CD4-positive, alpha-beta T cell (primary cell): ENCODE measurements around the gene ARHGAP15. TPM values are rescaled to one million over a fixed set of nuclear protein-coding genes. Genes with fewer than 3 reads are reported as not detected.

Experiments
- ATAC-seq: fragments of 200-7000 bp; cut with Tn5 transposase; one replicate; pipeline ENCODE4 v1.10.0; 2022; ENCODE audit warnings: mild to moderate bottlenecking; ENCODE audit not compliant: poor library complexity
- CTCF ChIA-PET: fragments of 350-600 bp; sonication (Branson Sonifier 250); formaldehyde crosslinking; loops from one replicate; lab custom pipeline; 2021; ENCODE audit warnings: antibody characterized with exemption, inconsistent platforms; lab: Charles Lee
- POLR2A ChIA-PET: fragments of 350-600 bp; sonication (Branson Sonifier 250); formaldehyde crosslinking; loops from one replicate; lab custom pipeline; 2021; ENCODE audit warnings: antibody characterized with exemption, inconsistent platforms; lab: Charles Lee
- DNase-seq, 14 experiments: peaks; one replicate each; pipeline ENCODE4 v3.0.0-alpha.2; 2013 to 2020; ENCODE audit warnings: mixed read lengths in 2 of 14
- H3K27ac ChIP-seq, 2 donors: one replicate each; pipeline versions ENCODE4 v1.5.1 to v1.7.0; 2013; ENCODE audit warnings: low read length in 2 of 2, low read depth in 1 of 2, mild to moderate bottlenecking in 1 of 2
- H3K27me3 ChIP-seq, 2 experiments: 1 replicate in 1 of 2; 2 replicates in 1 of 2; pipeline versions ENCODE4 v1.6.1 to v1.7.0; 2013; ENCODE audit warnings: low read length in 2 of 2, control low read depth in 1 of 2, mild to moderate bottlenecking in 1 of 2, moderate library complexity in 1 of 2; ENCODE audit not compliant: insufficient read depth in 2 of 2, control insufficient read depth in 1 of 2
- H3K36me3 ChIP-seq: one replicate; pipeline ENCODE4 v1.6.1; 2013; ENCODE audit warnings: low read length, control low read depth; ENCODE audit not compliant: insufficient read depth
- H3K4me1 ChIP-seq: one replicate; pipeline ENCODE4 v1.6.1; 2013; ENCODE audit warnings: low read length, control low read depth; ENCODE audit not compliant: insufficient read depth
- H3K4me3 ChIP-seq: one replicate; pipeline ENCODE4 v1.5.1; 2013; ENCODE audit warnings: mild to moderate bottlenecking, low read length, moderate library complexity
- H3K9me3 ChIP-seq, 2 experiments: 1 replicate in 1 of 2; 2 replicates in 1 of 2; pipeline versions ENCODE4 v1.6.1 to v1.7.0; 2013; ENCODE audit warnings: low read length in 2 of 2, mild to moderate bottlenecking in 2 of 2, control low read depth in 1 of 2, moderate library complexity in 1 of 2; ENCODE audit not compliant: control insufficient read depth in 1 of 2, insufficient read depth in 1 of 2
- H3K27ac Mint-ChIP-seq: one replicate; pipeline ENCODE4 v1.8.0; 2020; ENCODE audit warnings: mixed read lengths
- H3K27me3 Mint-ChIP-seq: one replicate; pipeline ENCODE4 v1.8.0; 2021; ENCODE audit warnings: mixed read lengths
- H3K36me3 Mint-ChIP-seq: one replicate; pipeline ENCODE4 v1.8.0; 2021; ENCODE audit warnings: low read depth, mixed read lengths
- H3K4me1 Mint-ChIP-seq: one replicate; pipeline ENCODE4 v1.8.0; 2021; ENCODE audit warnings: low read depth, mixed read lengths
- H3K4me3 Mint-ChIP-seq: one replicate; pipeline ENCODE4 v1.8.0; 2020; ENCODE audit warnings: mild to moderate bottlenecking, mixed read lengths
- H3K9me3 Mint-ChIP-seq: one replicate; pipeline ENCODE4 v1.8.0; 2020; ENCODE audit warnings: mixed read lengths
- intact Hi-C, 2 experiments: fragments of 100-400 bp; cut with DNase I in 1 of 2; cut with micrococcal nuclease in 1 of 2; formaldehyde crosslinking; loops; one replicate each; pipeline versions ENCODE4 v1.15.1 to v1.9.0; 2023 to 2025; cut with DNase I, micrococcal nuclease
- total RNA-seq, 174 experiments: library from RNA in 2 of 174; stranded (reverse) in 2 of 174; gene quantifications; one replicate each; pipeline ENCODE4 v1.2.3 and lab custom pipeline; 2021 to 2026
- TF ChIP-seq, protein P1 (sequence below): fragments of 200-600 bp; IDR thresholded peaks from one replicate; pipeline ENCODE4 v1.8.0; 2022; ENCODE audit warnings: antibody characterized with exemption, mild to moderate bottlenecking

The ARHGAP15 gene
- total RNA-seq, 2 experiments from 2014 or later: 158 to 165 TPM

DNA sequence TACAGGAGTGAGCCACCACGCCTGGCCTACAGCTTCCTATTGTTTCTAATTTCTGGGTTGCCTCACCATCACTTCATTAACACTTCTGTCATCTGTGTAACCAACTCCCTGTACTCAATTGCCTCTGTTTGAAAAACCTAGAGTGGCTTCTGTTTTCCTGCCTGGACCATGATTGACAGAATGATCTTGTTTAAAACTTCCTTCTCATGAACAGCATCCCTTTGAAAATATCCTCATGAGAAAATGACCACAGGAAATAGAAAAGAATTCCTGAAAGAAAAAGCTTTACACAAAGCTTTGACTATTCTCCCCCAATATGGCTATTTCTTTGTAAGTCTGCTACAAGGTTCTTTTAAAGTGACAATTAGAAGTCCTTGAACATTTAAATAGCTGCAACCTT is 672.3 kb downstream of the ARHGAP15 start:
- Histone ChIP-seq H3K36me3 (no peaks in the 10 kb centered on the region), H3K27me3 (no peaks in the 10 kb centered on the region), H3K27ac (no peak overlapping the region), H3K4me3 (no peak overlapping the region), H3K9me3 (no peaks in the 10 kb centered on the region), H3K4me1 (peaks cover 5% of the 10 kb centered on the region)
- no peak overlapping the region for H3K4me3 Mint-ChIP-seq
- DNase-seq (no peak), ATAC-seq (no peak)
- no peak overlapping the region for H3K27ac Mint-ChIP-seq
- intact Hi-C loops: no loop called here
- no peaks in the 10 kb centered on the region for H3K4me1 Mint-ChIP-seq
- peaks cover 11% of the 10 kb centered on the region for H3K27me3 Mint-ChIP-seq
- no peaks in the 10 kb centered on the region for H3K9me3 Mint-ChIP-seq
- ChIA-PET POLR2A (no interaction called here), CTCF (no interaction called here)
- TF ChIP-seq, protein P1, sequence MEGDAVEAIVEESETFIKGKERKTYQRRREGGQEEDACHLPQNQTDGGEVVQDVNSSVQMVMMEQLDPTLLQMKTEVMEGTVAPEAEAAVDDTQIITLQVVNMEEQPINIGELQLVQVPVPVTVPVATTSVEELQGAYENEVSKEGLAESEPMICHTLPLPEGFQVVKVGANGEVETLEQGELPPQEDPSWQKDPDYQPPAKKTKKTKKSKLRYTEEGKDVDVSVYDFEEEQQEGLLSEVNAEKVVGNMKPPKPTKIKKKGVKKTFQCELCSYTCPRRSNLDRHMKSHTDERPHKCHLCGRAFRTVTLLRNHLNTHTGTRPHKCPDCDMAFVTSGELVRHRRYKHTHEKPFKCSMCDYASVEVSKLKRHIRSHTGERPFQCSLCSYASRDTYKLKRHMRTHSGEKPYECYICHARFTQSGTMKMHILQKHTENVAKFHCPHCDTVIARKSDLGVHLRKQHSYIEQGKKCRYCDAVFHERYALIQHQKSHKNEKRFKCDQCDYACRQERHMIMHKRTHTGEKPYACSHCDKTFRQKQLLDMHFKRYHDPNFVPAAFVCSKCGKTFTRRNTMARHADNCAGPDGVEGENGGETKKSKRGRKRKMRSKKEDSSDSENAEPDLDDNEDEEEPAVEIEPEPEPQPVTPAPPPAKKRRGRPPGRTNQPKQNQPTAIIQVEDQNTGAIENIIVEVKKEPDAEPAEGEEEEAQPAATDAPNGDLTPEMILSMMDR: no peak
- H3K36me3 Mint-ChIP-seq: no peaks in the 10 kb centered on the region

DNA sequence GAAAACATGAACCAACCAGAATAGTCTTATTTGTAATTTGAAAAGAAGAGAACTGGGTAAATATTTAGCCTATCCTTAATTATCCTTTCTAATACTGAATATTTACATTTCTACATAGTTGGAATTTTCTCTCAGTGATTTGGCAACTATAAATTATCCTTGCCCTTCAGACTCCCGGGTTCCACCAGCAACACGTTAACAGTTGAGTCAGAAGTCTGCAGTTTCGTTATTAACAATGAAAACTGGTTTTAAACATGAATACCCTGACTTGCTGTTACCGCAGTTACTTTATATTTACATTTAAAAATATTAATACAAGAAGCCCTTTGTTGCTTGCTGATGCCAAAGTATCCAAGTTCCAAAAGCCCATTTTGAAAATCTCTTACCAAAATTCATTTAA is 673.0 kb downstream of the ARHGAP15 start:
- ChIA-PET POLR2A (no interaction called here), CTCF (no interaction called here)
- Mint-ChIP-seq H3K9me3 (no peaks in the 10 kb centered on the region), H3K27ac (no peak overlapping the region), H3K4me1 (no peaks in the 10 kb centered on the region), H3K36me3 (no peaks in the 10 kb centered on the region), H3K4me3 (no peak overlapping the region), H3K27me3 (peaks cover 11% of the 10 kb centered on the region)
- H3K27me3 ChIP-seq: no peaks in the 10 kb centered on the region
- H3K4me3 ChIP-seq: no peak overlapping the region
- intact Hi-C loops: no loop called here
- ATAC-seq (no peak), DNase-seq (no peak)
- peaks cover 5% of the 10 kb centered on the region for H3K4me1 ChIP-seq
- H3K36me3 ChIP-seq: no peaks in the 10 kb centered on the region
- TF ChIP-seq, protein P1: no peak
- no peaks in the 10 kb centered on the region for H3K9me3 ChIP-seq
- H3K27ac ChIP-seq: no peak overlapping the region

DNA sequence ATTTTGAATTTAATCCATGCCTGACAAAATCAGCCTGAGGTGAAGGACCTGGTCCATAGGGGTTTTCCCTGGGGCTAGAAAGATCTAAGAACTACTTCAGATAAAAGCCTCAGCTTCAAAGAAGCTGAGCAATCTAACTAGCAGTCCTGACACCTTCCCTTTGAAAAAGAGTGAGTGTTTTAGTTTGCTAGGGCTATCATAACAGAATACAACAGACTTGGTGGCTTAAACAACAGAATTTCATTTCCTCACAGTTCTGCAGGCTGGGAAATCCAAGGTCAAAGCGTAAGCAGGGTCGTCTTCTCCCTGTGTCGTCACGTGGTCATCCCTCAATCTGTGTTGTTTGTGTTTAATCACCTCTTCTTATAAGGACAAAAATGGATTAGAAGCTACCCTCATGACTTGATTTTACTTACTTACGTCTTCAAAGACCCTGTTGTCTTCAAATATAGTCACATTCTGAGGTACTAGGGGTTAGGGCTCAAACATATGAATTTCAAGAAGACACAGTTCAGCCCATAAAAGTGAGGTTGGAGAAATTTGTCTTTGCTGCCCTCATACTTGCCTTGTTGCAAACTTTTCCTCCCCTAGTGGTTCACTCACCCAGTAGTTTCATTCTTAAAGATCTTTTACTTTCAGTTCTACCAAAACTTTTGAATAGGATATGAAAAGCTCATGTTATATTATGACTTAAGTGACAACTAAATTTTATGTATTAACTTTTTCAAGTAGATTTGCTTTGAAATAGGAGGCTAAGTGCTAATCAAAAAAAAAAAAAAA is 673.8 kb downstream of the ARHGAP15 start:
- Mint-ChIP-seq H3K4me3 (no peak overlapping the region), H3K27ac (no peak overlapping the region), H3K9me3 (no peaks in the 10 kb centered on the region), H3K4me1 (no peaks in the 10 kb centered on the region), H3K36me3 (no peaks in the 10 kb centered on the region), H3K27me3 (peaks cover 11% of the 10 kb centered on the region)
- Histone ChIP-seq H3K27ac (no peak overlapping the region), H3K4me1 (peaks cover 5% of the 10 kb centered on the region), H3K36me3 (no peaks in the 10 kb centered on the region), H3K9me3 (no peaks in the 10 kb centered on the region), H3K4me3 (peak overlapping the region; percentile 15), H3K27me3 (no peaks in the 10 kb centered on the region)
- intact Hi-C loops: no loop called here
- POLR2A ChIA-PET: no interaction called here
- CTCF ChIA-PET: no interaction called here
- ATAC-seq (no peak), DNase-seq (peak in 1 of 14 experiments; percentile 11)
- TF ChIP-seq, protein P1: no peak
